Prostate gland (tissue), 2 donors: ENCODE measurements around the gene CDKN2AIPNL. TPM values are rescaled to one million over a fixed set of nuclear protein-coding genes. Genes with fewer than 3 reads are reported as not detected.
A peak's percentile ranks its signal among the peaks of the same experiment; 100 is the strongest.

Experiments used
- DNase-seq: peaks from one replicate; pipeline ENCODE4 v3.0.0-alpha.2; 2019; ENCODE audit warnings: low spot score
- H3K27ac ChIP-seq, 2 donors: fragments of 200-600 bp; sonication (generic); 2 replicates each; pipeline ENCODE4 v1.5.1; 2017 to 2019
- H3K27me3 ChIP-seq: fragments of 200-600 bp; sonication (generic); replicated peaks from 2 replicates; pipeline ENCODE4 v1.5.1; 2019; ENCODE audit not compliant: insufficient read depth
- H3K36me3 ChIP-seq, 2 donors: fragments of 200-600 bp; sonication (generic); 1 replicate in 1 of 2; 2 replicates in 1 of 2; pipeline versions ENCODE4 v1.5.1 to v1.8.1; 2017 to 2019
- H3K4me1 ChIP-seq: fragments of 200-600 bp; sonication (generic); replicated peaks from 2 replicates; pipeline ENCODE4 v1.5.1; 2019
- H3K4me3 ChIP-seq, 2 donors: fragments of 200-600 bp; sonication (generic); 2 replicates each; pipeline ENCODE4 v1.5.1; 2017 to 2019
- H3K9me3 ChIP-seq: fragments of 200-600 bp; sonication (generic); 2 replicates; pipeline ENCODE4 v1.5.1; 2017
- CTCF ChIP-seq, 4 experiments: fragments of 200-600 bp in 2 of 4; fragments of 450-650 bp in 2 of 4; sonication (generic) in 2 of 4; IDR thresholded peaks; 1 replicate in 3 of 4; 2 replicates in 1 of 4; pipeline ENCODE4 v1.5.1; 2016 to 2019; ENCODE audit warnings: antibody characterized with exemption in 4 of 4, mild to moderate bottlenecking in 2 of 4, moderate library complexity in 2 of 4
- POLR2A ChIP-seq: fragments of 450-650 bp; IDR thresholded peaks from one replicate; pipeline ENCODE4 v1.6.1; 2016; ENCODE audit warnings: antibody characterized with exemption, mild to moderate bottlenecking
- POLR2AphosphoS5 ChIP-seq: sonication (generic); formaldehyde crosslinking; IDR thresholded peaks from one replicate; pipeline ENCODE4 v1.6.1; 2017; ENCODE audit warnings: antibody characterized with exemption
- whole genome bisulfite sequencing: methylation state at CpG from one replicate; pipeline ENCODE4 v1.1.5; 2018; 5-methylcytosine and 5-hydroxymethylcytosine counted together
- intact Hi-C: fragments of 100-400 bp; cut with DNase I; formaldehyde crosslinking; loops from one replicate; pipeline ENCODE4 v1.14.2; 2022
- total RNA-seq, 2 donors: library from RNA; depleted of rRNA; stranded (reverse); fragments of >200 nt; gene quantifications; one replicate each; pipeline ENCODE4 v1.1.0, GENCODE V29; 2016

The CDKN2AIPNL gene
- total RNA-seq, 2 donors from 2014 or later: 16.8 to 41.3 TPM

- intact Hi-C loops: loop anchor here (1.0 to 10.0 kb wide), 3 partner anchors 54 to 166 kb away; no protein-coding TSS in a partner anchor
- peaks cover 11% of the 10 kb centered on the region for H3K4me1 ChIP-seq
- TF ChIP-seq POLR2A (no peak), POLR2AphosphoS5 (no peak), CTCF (IDR thresholded peaks at IDR 0.05) (no peak)
- no peak for DNase-seq
- no peak overlapping the region for H3K27ac ChIP-seq
- peak overlapping the region; percentile 65 to 81 for H3K4me3 ChIP-seq
- no peaks in the 10 kb centered on the region for H3K9me3 ChIP-seq
- no peaks in the 10 kb centered on the region for H3K36me3 ChIP-seq
- H3K27me3 ChIP-seq: no peaks in the 10 kb centered on the region
- WGBS: 71% methylated on average over 4 of the region's 4 CpGs
These were observed 859 bp downstream of the CDKN2AIPNL start for GRCh38 chr5:134410822-134411221.

- intact Hi-C loops: no loop called here
- DNase-seq: no peak
- Histone ChIP-seq H3K4me3 (no peak overlapping the region), H3K9me3 (no peaks in the 10 kb centered on the region), H3K36me3 (no peaks in the 10 kb centered on the region), H3K27me3 (no peaks in the 10 kb centered on the region), H3K27ac (no peak overlapping the region), H3K4me1 (peaks cover 11% of the 10 kb centered on the region)
- WGBS: 53% methylated on average over 6 of the region's 6 CpGs
- no peak for TF ChIP-seq CTCF (IDR thresholded peaks at IDR 0.05)
- no peak for TF ChIP-seq POLR2A
- TF ChIP-seq POLR2AphosphoS5: no peak
These were observed 2.4 kb downstream of the CDKN2AIPNL start for GRCh38 chr5:134409321-134409720.

GRCh38 chr5:134406390-134406789, 5.3 kb downstream of the CDKN2AIPNL start:
- Histone ChIP-seq H3K36me3 (no peaks in the 10 kb centered on the region), H3K27ac (no peak overlapping the region), H3K4me3 (no peak overlapping the region), H3K27me3 (no peaks in the 10 kb centered on the region), H3K9me3 (no peaks in the 10 kb centered on the region), H3K4me1 (peaks cover 6% of the 10 kb centered on the region)
- intact Hi-C loops: no loop called here
- DNase-seq: no peak
- TF ChIP-seq POLR2A: no peak
- TF ChIP-seq POLR2AphosphoS5: no peak
- TF ChIP-seq CTCF (IDR thresholded peaks at IDR 0.05): no peak
- 64% methylated on average over 1 of the region's 1 CpG for WGBS

- Histone ChIP-seq H3K4me1 (no peaks in the 10 kb centered on the region), H3K27me3 (no peaks in the 10 kb centered on the region), H3K9me3 (no peaks in the 10 kb centered on the region), H3K4me3 (no peak overlapping the region), H3K36me3 (no peaks in the 10 kb centered on the region), H3K27ac (no peak overlapping the region)
- 90% methylated on average over 5 of the region's 5 CpGs for WGBS
- no peak for DNase-seq
- intact Hi-C loops: no loop called here
- no peak for TF ChIP-seq POLR2AphosphoS5
- TF ChIP-seq POLR2A: no peak
- TF ChIP-seq CTCF (IDR thresholded peaks at IDR 0.05): no peak
These were observed 7.7 kb downstream of the CDKN2AIPNL start for GRCh38 chr5:134403951-134404350.

GRCh38 chr5:134398609-134399155, 13.0 kb downstream of the CDKN2AIPNL start:
- H3K36me3 ChIP-seq: no peaks in the 10 kb centered on the region
- no peaks in the 10 kb centered on the region for H3K4me1 ChIP-seq
- WGBS: 96% methylated on average over 2 of the region's 2 CpGs
- no peak overlapping the region for H3K27ac ChIP-seq
- no peaks in the 10 kb centered on the region for H3K27me3 ChIP-seq
- intact Hi-C loops: no loop called here
- DNase-seq: no peak
- no peak for TF ChIP-seq CTCF (IDR thresholded peaks at IDR 0.05)
- TF ChIP-seq POLR2A: no peak
- TF ChIP-seq POLR2AphosphoS5: no peak
- H3K4me3 ChIP-seq: no peak overlapping the region
- H3K9me3 ChIP-seq: no peaks in the 10 kb centered on the region
